LoVo (cell line): ENCODE measurements around the gene PEX12.
"Not testable (repeated sequence)": the region's sequence is repeated elsewhere in the genome, so short reads cannot be mapped to it uniquely, and the experiment has no call there.

Source experiments
- DNase-seq: peaks from one replicate; pipeline ENCODE4 v3.0.0-alpha.2; 2016; ENCODE audit warnings: low spot score

Gene PEX12

DNA sequence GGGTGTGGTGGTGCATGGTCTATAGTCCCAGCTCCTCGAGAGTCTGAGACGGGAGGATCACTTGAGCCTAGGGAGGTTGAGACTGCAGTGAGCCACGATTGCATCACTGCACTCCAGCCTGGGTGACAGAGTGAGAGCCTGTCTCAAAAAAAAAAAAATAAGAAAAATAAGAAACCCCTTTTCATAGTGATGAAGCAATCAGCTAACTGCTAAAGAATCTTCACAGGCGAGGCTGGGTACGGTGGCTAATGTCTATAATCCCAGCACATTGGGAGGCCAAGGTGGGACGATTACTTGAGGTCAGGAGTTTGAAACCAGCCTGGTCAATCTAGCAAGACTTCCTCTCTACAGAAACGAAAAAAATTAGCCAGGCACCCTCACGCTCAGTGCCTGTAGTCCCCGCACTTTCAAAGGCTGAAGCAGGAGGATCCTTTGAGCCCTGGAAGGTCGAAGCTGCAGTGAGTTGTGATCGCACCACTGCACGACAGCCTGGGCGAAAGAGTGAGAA is 41.7 kb downstream of the PEX12 start:
- DNase-seq = no peak

DNA sequence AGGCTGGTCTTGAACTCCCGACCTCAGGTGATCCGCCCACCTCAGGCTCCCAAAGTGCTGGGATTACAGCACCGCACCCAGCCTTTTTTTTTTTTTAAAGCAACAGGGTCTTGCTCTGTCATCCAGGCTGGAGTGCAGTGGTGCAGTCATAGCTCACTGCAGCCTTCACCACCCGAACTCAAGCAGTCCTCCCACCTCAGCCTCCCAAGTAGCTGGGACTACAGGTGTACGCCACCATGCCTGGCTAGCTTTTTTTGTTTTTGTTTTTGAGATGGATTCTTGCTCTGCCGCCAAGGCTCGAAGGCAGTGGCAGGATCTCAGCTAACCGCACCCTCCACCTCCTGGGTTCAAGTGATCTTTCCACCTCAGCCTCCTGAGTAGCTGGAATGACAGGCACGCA is 43.0 kb downstream of the PEX12 start:
- DNase-seq = not testable (repeated sequence)

DNA sequence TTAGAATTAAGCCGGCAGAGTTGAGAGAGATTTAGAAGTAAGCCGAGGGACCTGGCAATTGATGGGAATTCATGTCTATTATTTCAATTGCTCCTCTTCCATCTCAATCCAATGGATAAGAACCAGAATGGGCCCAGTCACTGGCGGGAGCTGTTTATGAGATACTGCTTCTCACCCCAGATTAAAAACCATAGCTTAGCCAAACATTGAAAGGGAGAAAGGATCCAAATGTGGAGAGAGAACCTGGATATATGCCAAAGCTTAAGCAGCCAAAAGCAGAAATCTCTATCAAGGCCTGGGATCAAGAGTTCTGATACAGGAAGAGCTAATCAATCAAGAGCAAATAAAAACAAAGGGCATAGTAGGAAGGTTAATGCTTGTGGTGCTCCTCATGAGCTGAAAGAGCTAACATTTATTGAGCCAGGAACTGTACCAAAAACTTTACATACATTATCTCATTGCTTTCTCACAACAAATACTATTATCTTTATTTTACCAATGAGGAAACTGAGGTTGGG is 43.7 kb downstream of the PEX12 start:
- no peak for DNase-seq

DNA sequence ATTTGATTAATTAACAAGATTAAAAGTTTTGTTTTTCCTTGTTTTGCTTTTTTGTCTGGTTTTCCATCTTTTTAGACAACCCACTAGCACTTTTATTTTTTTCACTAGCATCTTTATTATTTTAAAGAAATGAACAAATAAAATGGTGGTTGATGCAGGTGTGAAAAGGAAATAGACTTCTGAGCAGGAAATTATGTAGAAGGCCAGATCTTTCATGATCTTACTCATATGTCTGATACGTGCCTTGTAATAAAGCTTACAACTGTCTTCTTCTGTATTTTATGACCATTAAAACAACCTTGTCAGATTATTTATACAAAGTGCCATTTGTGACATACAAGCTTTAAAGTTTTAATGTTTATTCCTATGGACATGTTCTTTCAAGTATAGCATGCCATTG is 47.2 kb downstream of the PEX12 start:
- DNase-seq = no peak

DNA sequence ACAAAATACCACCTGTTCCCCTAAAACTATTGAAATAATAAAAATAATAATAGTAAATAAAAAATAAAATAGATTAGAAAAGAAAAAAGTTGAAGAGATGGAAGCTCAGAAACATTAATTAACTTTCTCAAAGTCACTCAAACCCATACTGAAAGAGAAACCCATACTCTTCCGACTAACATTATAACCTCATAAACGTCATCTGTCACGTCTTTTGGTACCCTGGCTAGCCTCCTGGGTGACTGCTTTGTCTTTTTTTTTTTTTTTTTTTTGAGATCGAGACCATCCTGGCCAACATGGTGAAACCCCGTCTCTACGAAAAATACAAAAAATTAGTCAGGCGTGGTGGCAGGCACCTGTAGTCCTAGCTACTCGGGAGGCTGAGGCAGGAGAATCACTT is 48.5 kb downstream of the PEX12 start:
- DNase-seq = no peak

DNA sequence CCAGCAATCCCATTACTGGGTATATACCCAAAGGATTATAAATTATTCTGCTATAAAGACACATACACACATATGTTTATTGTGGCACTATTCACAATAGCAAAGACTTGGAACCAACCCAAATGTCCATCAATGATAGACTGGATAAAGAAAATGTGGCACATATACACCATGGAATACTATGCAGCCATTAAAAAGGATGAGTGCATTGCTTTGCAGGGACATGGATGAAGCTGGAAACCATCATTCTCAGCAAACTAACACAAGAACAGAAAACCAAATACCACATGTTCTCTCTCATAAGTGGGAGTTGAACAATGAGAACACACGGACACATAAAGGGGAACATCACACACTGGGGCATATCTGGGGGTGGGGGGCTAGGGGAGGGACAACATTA is 49.0 kb downstream of the PEX12 start:
- DNase-seq = not testable (repeated sequence)
